H1 (cell line): ENCODE data around the gene SUCNR1. TPM values are rescaled to one million over a fixed set of nuclear protein-coding genes. Genes with fewer than 3 reads are reported as not detected.

Source experiments
- CTCF ChIA-PET: fragments of 300-600 bp; sonication (Branson Sonifier 250); formaldehyde crosslinking; loops from one replicate; lab custom pipeline; 2021; ENCODE audit not compliant: partially characterized antibody; lab: Charles Lee
- POLR2A ChIA-PET: fragments of 300-600 bp; sonication (Branson Sonifier 250); formaldehyde crosslinking; loops from one replicate; lab custom pipeline; 2021; ENCODE audit warnings: inconsistent platforms; ENCODE audit not compliant: partially characterized antibody; lab: Charles Lee
- DNase-seq, 2 experiments: peaks; one replicate each; pipeline versions ENCODE4 v3.0.0 to v3.0.0-alpha.2; 2010 to 2022; ENCODE audit warnings: low spot score in 2 of 2, low read depth in 1 of 2, mixed read lengths in 1 of 2
- FAIRE-seq: peaks from 2 replicates; lab custom pipeline; 2011; peaks lifted over from hg19 to GRCh38; lab: Jason Lieb, UNC
- H2AFZ ChIP-seq: 2 replicates; pipeline ENCODE4 v1.8.1; 2012; ENCODE audit warnings: low read length, inconsistent platforms
- H2AK5ac ChIP-seq: 2 replicates; pipeline ENCODE4 v1.6.1; 2013; ENCODE audit warnings: low read depth, low read length
- H2BK120ac ChIP-seq: replicated peaks from 2 replicates; pipeline ENCODE3; 2013; ENCODE audit warnings: low read depth, low read length, inconsistent platforms
- H2BK12ac ChIP-seq: 2 replicates; pipeline ENCODE4 v1.6.1; 2013; ENCODE audit warnings: low read depth, low read length
- H2BK15ac ChIP-seq: 2 replicates; pipeline ENCODE4 v1.6.1; 2013; ENCODE audit warnings: low read length
- H2BK20ac ChIP-seq: 2 replicates; pipeline ENCODE4 v1.6.1; 2013; ENCODE audit warnings: low read length
- H2BK5ac ChIP-seq: 2 replicates; pipeline ENCODE4 v1.6.1; 2013; ENCODE audit warnings: low read depth, low read length
- H3K14ac ChIP-seq: 2 replicates; pipeline ENCODE4 v1.6.1; 2013; ENCODE audit warnings: inconsistent platforms; ENCODE audit not compliant: insufficient read length
- H3K18ac ChIP-seq: 2 replicates; pipeline ENCODE4 v1.6.1; 2013; ENCODE audit warnings: low read length; ENCODE audit errors: extremely low read depth
- H3K23ac ChIP-seq: 2 replicates; pipeline ENCODE4 v1.6.1; 2013; ENCODE audit warnings: inconsistent platforms; ENCODE audit not compliant: insufficient read length
- H3K23me2 ChIP-seq: 2 replicates; pipeline ENCODE4 v1.6.1; 2013; ENCODE audit warnings: low read depth, low read length
- H3K27ac ChIP-seq: 2 replicates; pipeline ENCODE4 v1.6.1; 2011; ENCODE audit warnings: low read depth, low read length, inconsistent platforms
- H3K27me3 ChIP-seq, 4 experiments: replicated peaks in 1 of 4; 1 replicate in 1 of 4; 2 replicates in 3 of 4; pipeline versions ENCODE4 v1.6.1 to v1.8.1; 2011 to 2013; ENCODE audit warnings: low read length in 3 of 4, mild to moderate bottlenecking in 3 of 4, inconsistent platforms in 2 of 4, mixed read lengths in 2 of 4, moderate library complexity in 1 of 4; ENCODE audit not compliant: control insufficient read depth in 3 of 4, insufficient read depth in 3 of 4; ENCODE audit errors: extremely low read depth in 1 of 4
- H3K36me3 ChIP-seq, 4 experiments: 2 replicates each; pipeline versions ENCODE4 v1.6.1 to v1.8.1; 2011 to 2013; ENCODE audit warnings: mild to moderate bottlenecking in 4 of 4, low read length in 3 of 4, moderate library complexity in 2 of 4, control low read depth in 1 of 4, inconsistent platforms in 1 of 4; ENCODE audit not compliant: insufficient read depth in 4 of 4, control insufficient read depth in 2 of 4
- H3K4ac ChIP-seq: replicated peaks from 2 replicates; pipeline ENCODE3; 2013; ENCODE audit warnings: low read length, low read depth, mixed read lengths, inconsistent platforms; ENCODE audit not compliant: insufficient read length
- H3K4me1 ChIP-seq, 4 experiments: replicated peaks in 1 of 4; 1 replicate in 1 of 4; 2 replicates in 3 of 4; pipeline versions ENCODE4 v1.6.1 to v1.8.1; 2011 to 2013; ENCODE audit warnings: low read length in 3 of 4, inconsistent platforms in 2 of 4, mixed read lengths in 1 of 4; ENCODE audit not compliant: insufficient read depth in 4 of 4, control insufficient read depth in 3 of 4
- H3K4me2 ChIP-seq, 2 experiments: 2 replicates each; pipeline versions ENCODE4 v1.6.1 to v1.8.1; 2011 to 2013; ENCODE audit warnings: low read depth in 2 of 2, low read length in 2 of 2, control low read depth in 1 of 2, inconsistent platforms in 1 of 2, mild to moderate bottlenecking in 1 of 2; ENCODE audit not compliant: insufficient read depth in 1 of 2
- H3K4me3 ChIP-seq, 4 experiments: fragments of 200-600, 300-600 bp in 1 of 4; sonication (generic), shearing (Covaris generic), sonication (Bioruptor Twin) in 1 of 4; 2 replicates each; pipeline versions ENCODE4 v1.5.1 to v1.8.1; 2011 to 2016; ENCODE audit warnings: low read length in 4 of 4, low read depth in 3 of 4, control low read depth in 2 of 4, inconsistent platforms in 2 of 4, mild to moderate bottlenecking in 2 of 4, mixed read lengths in 1 of 4, moderate library complexity in 1 of 4; ENCODE audit not compliant: insufficient read depth in 2 of 4; ENCODE audit errors: extremely low read depth in 1 of 4
- H3K56ac ChIP-seq: replicated peaks from 2 replicates; pipeline ENCODE3; 2013; ENCODE audit warnings: low read depth, mild to moderate bottlenecking, mixed read lengths, low read length, inconsistent platforms; ENCODE audit not compliant: insufficient read length
- H3K79me1 ChIP-seq: 2 replicates; pipeline ENCODE4 v1.6.1; 2013; ENCODE audit warnings: low read depth, low read length, control low read depth
- H3K79me2 ChIP-seq, 2 experiments: 2 replicates each; pipeline versions ENCODE4 v1.6.1 to v1.8.1; 2012 to 2013; ENCODE audit warnings: low read length in 2 of 2, mild to moderate bottlenecking in 2 of 2, inconsistent platforms in 1 of 2; ENCODE audit not compliant: insufficient read depth in 2 of 2, control insufficient read depth in 1 of 2
- H3K9ac ChIP-seq, 4 experiments: replicated peaks in 1 of 4; 1 replicate in 1 of 4; 2 replicates in 3 of 4; pipeline versions ENCODE4 v1.6.1 to v1.8.1; 2011 to 2013; ENCODE audit warnings: low read depth in 3 of 4, low read length in 3 of 4, control low read depth in 2 of 4, mild to moderate bottlenecking in 2 of 4, moderate library complexity in 2 of 4, inconsistent platforms in 1 of 4; ENCODE audit errors: extremely low read depth in 1 of 4
- H3K9me3 ChIP-seq, 2 experiments: 2 replicates each; pipeline versions ENCODE4 v1.6.1 to v1.8.1; 2012 to 2013; ENCODE audit warnings: mild to moderate bottlenecking in 2 of 2, moderate library complexity in 2 of 2, control low read depth in 1 of 2, inconsistent platforms in 1 of 2, low read depth in 1 of 2, low read length in 1 of 2, mixed read lengths in 1 of 2; ENCODE audit not compliant: insufficient read depth in 2 of 2
- H4K20me1 ChIP-seq, 2 experiments: replicated peaks in 1 of 2; 2 replicates each; pipeline versions ENCODE3 to v1.8.1; 2011 to 2013; ENCODE audit warnings: inconsistent platforms in 2 of 2, low read length in 2 of 2, mild to moderate bottlenecking in 1 of 2; ENCODE audit not compliant: insufficient read depth in 2 of 2, control insufficient read depth in 1 of 2
- H4K5ac ChIP-seq: 2 replicates; pipeline ENCODE4 v1.6.1; 2013; ENCODE audit warnings: low read length, low read depth, mixed read lengths, inconsistent platforms; ENCODE audit not compliant: insufficient read length
- H4K8ac ChIP-seq: 2 replicates; pipeline ENCODE4 v1.8.0; 2013; ENCODE audit warnings: mild to moderate bottlenecking, moderate library complexity, low read length, inconsistent platforms; ENCODE audit not compliant: insufficient read depth; ENCODE audit errors: extremely low read depth
- H4K91ac ChIP-seq: replicated peaks from 2 replicates; pipeline ENCODE3; 2013; ENCODE audit warnings: low read length, mixed read lengths, inconsistent platforms; ENCODE audit not compliant: insufficient read length
- BCL11A ChIP-seq, 2 experiments: IDR thresholded peaks; one replicate each; pipeline ENCODE4 v1.6.1; 2011; ENCODE audit warnings: low read depth in 2 of 2, low read length in 2 of 2, mild to moderate bottlenecking in 2 of 2
- BRCA1 ChIP-seq: IDR thresholded peaks from 2 replicates; pipeline ENCODE4 v1.6.1; 2012; ENCODE audit warnings: low read depth, low read length, improper control_type of control experiment
- CHD2 ChIP-seq: IDR thresholded peaks from 2 replicates; pipeline ENCODE4 v1.6.1; 2012; ENCODE audit warnings: low read length, improper control_type of control experiment
- CREB1 ChIP-seq: IDR thresholded peaks from 2 replicates; pipeline ENCODE4 v1.6.1; 2012; ENCODE audit warnings: inconsistent platforms
- CTBP2 ChIP-seq: IDR thresholded peaks from 2 replicates; pipeline ENCODE4 v1.7.0; 2011; ENCODE audit warnings: borderline replicate concordance, mild to moderate bottlenecking, moderate library complexity, mixed read lengths, low read length; ENCODE audit not compliant: insufficient read depth, insufficient read length
- HDAC6 ChIP-seq: IDR thresholded peaks from one replicate; pipeline ENCODE4 v1.7.1; 2012; ENCODE audit warnings: low read depth, mild to moderate bottlenecking, inconsistent platforms, low read length, moderate library complexity
- KDM4A ChIP-seq: IDR thresholded peaks from one replicate; pipeline ENCODE4 v1.7.1; 2012; ENCODE audit warnings: low read depth, mild to moderate bottlenecking, moderate library complexity, low read length, inconsistent platforms; ENCODE audit not compliant: severe bottlenecking
- NANOG ChIP-seq: IDR thresholded peaks from 2 replicates; pipeline ENCODE4 v1.6.1; 2011; ENCODE audit warnings: low read length, low read depth, mild to moderate bottlenecking, inconsistent platforms; ENCODE audit not compliant: insufficient read depth, poor library complexity, severe bottlenecking
- SIN3A ChIP-seq, 2 experiments: IDR thresholded peaks in 1 of 2; conservative IDR thresholded peaks in 1 of 2; 2 replicates each; pipeline ENCODE4 v1.6.1; 2011 to 2012; ENCODE audit warnings: low read length in 2 of 2, improper control_type of control experiment in 1 of 2, low read depth in 1 of 2, mild to moderate bottlenecking in 1 of 2
- SIRT6 ChIP-seq: IDR thresholded peaks from one replicate; pipeline ENCODE4 v1.7.1; 2012; ENCODE audit warnings: low read length, inconsistent platforms
- SP4 ChIP-seq: IDR thresholded peaks from 2 replicates; pipeline ENCODE4 v1.6.1; 2012; ENCODE audit warnings: low read length, inconsistent platforms
- SRF ChIP-seq: IDR thresholded peaks from 2 replicates; pipeline ENCODE4 v1.6.1; 2011; ENCODE audit warnings: mild to moderate bottlenecking, low read depth, low read length, moderate library complexity
- TAF1 ChIP-seq: IDR thresholded peaks from 2 replicates; pipeline ENCODE4 v1.6.1; 2011; ENCODE audit warnings: mild to moderate bottlenecking, low read depth, low read length
- YY1 ChIP-seq: IDR thresholded peaks from 2 replicates; pipeline ENCODE4 v1.6.1; 2011; ENCODE audit warnings: low read depth, mild to moderate bottlenecking, low read length
- WGBS, 2 experiments: shearing (Covaris generic) in 1 of 2; methylation state at CpG; one replicate each; pipeline versions ENCODE4 v1.1.6 to v1.1.7; 2013 to 2015; ENCODE audit warnings: low lambda C conversion rate in 2 of 2, mixed read lengths in 2 of 2, inconsistent platforms in 1 of 2, low coverage in 1 of 2, missing lambda C conversion rate in 1 of 2; ENCODE audit not compliant: insufficient replicate concordance in 2 of 2, insufficient coverage in 1 of 2, insufficient read length in 1 of 2; ENCODE audit errors: extremely low coverage in 1 of 2, missing lambda C conversion rate in 1 of 2; 5-methylcytosine and 5-hydroxymethylcytosine counted together
- polyA plus RNA-seq, 7 experiments: library from polyadenylated mRNA; depleted of rRNA in 3 of 7; stranded (reverse) in 5 of 7; unstranded in 2 of 7; fragments of >200 nt in 5 of 7; fragments of 200-250 nt in 2 of 7; gene quantifications; 1 replicate in 5 of 7; 2 replicates in 1 of 7; 4 replicates in 1 of 7; pipeline versions ENCODE4 v1.2.1 to v1.2.3, GENCODE V29; 2011 to 2013; ENCODE audit warnings: missing spikeins in 2 of 7, mixed read lengths in 2 of 7
- total RNA-seq: library from RNA; stranded (reverse); fragmentation: NEBNext Ultra II Directional; extraction: Animal tissue kit (Norgen Biotek cat#: 25700); gene quantifications from 2 replicates; pipeline ENCODE4 v1.2.1, GENCODE V29; 2021
- TF ChIP-seq, protein P1 (sequence below): IDR thresholded peaks from 2 replicates; pipeline ENCODE4 v1.6.1; 2012; ENCODE audit warnings: inconsistent platforms

Gene SUCNR1
- total and polyA plus RNA-seq, 2 of the 8 experiments (the other 6 are each of a cell fraction or from before 2014, with no cell fraction given), result not detected

DNA sequence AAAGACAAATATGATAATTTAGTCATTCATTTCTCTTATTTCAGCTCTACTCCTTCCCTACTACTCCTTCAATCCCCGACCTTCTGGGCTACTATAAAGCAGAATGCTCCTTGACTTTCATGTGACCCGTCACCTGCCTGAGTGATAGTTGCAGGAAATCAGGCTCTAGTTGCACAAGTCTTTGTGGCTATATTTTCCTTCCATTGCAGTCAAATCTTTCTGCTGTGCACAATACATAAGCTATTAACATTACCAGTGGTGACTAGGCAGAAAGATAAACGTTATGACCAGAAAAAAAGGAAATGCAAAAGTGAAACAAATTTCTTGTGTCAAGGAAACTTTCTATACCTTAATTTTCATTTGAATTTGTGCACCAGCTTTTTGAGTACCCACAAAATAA, 2.3 kb downstream of the SUCNR1 start:
- Histone ChIP-seq H2BK15ac (no peak overlapping the region), H4K5ac (no peak overlapping the region), H3K79me1 (no peaks in the 10 kb centered on the region), H2BK5ac (no peak overlapping the region), H3K79me2 (no peaks in the 10 kb centered on the region), H3K4me3 (no peak overlapping the region), H3K4me2 (no peak overlapping the region), H3K4ac (no peak overlapping the region), H2BK120ac (no peak overlapping the region), H3K9me3 (no peaks in the 10 kb centered on the region), H3K23me2 (no peaks in the 10 kb centered on the region), H2BK20ac (no peak overlapping the region)
- 89% methylated on average over 3 of the region's 3 CpGs; no CpG with 5 or more reads in 1 of the 2 experiments for WGBS, 2 experiments
- CTCF ChIA-PET, result interaction anchor here (0.7 kb wide), 1 partner anchor 82 kb away, joined by 3 read pairs; no protein-coding TSS in a partner anchor
- POLR2A ChIA-PET, result no interaction called here
- no peak for TF ChIP-seq KDM4A
- no peak for TF ChIP-seq SIN3A (conservative IDR thresholded peaks at IDR 0.05 in 1 of 2, IDR thresholded peaks at IDR 0.05 in 1 of 2; ENCODE audit: low read depth in 1 of 2, low read length in 2 of 2)
- TF ChIP-seq YY1, result no peak
- no peak for TF ChIP-seq TAF1
- TF ChIP-seq CTBP2, result no peak
- no peak for TF ChIP-seq SP4
- TF ChIP-seq SIRT6, result no peak
- no peak for TF ChIP-seq SRF
- TF ChIP-seq BCL11A (IDR thresholded peaks at IDR 0.05; ENCODE audit: low read depth in 2 of 2, low read length in 2 of 2), result no peak
- TF ChIP-seq, protein P1, sequence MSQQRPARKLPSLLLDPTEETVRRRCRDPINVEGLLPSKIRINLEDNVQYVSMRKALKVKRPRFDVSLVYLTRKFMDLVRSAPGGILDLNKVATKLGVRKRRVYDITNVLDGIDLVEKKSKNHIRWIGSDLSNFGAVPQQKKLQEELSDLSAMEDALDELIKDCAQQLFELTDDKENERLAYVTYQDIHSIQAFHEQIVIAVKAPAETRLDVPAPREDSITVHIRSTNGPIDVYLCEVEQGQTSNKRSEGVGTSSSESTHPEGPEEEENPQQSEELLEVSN, result no peak
- TF ChIP-seq BRCA1, result no peak
- no peak for TF ChIP-seq CREB1
- TF ChIP-seq NANOG, result no peak
- no peak for TF ChIP-seq HDAC6
- TF ChIP-seq CHD2, result no peak
- TF ChIP-seq, all 59 proteins: peak for 0
- Histone ChIP-seq H2AK5ac (no peak overlapping the region), H3K36me3 (no peaks in the 10 kb centered on the region), H4K20me1 (no peaks in the 10 kb centered on the region), H3K27me3 (no peaks in the 10 kb centered on the region), H3K27ac (no peak overlapping the region), H4K91ac (no peak overlapping the region), H3K18ac (no peak overlapping the region), H3K23ac (no peak overlapping the region), H2AFZ (peak overlapping the region; percentile 47), H3K4me1 (no peaks in the 10 kb centered on the region), H4K8ac (no peak overlapping the region), H3K9ac (no peak overlapping the region), H2BK12ac (no peak overlapping the region), H3K14ac (no peak overlapping the region), H3K56ac (no peak overlapping the region)
- DNase-seq (no peak), FAIRE-seq (no peak)
